ENCODE results near the gene CPD. TPM values are rescaled to one million over a fixed set of nuclear protein-coding genes. Genes with fewer than 3 reads are reported as not detected.

The CPD gene
- polyA plus RNA-seq, 1 of the 3 experiments (the other 2 are of a cell fraction), result 12.5 TPM

- TF ChIP-seq CTCF (IDR thresholded peaks at IDR 0.05), result peak; percentile 86
- TF ChIP-seq PBX3 (IDR thresholded peaks at IDR 0.05), result no peak
- TF ChIP-seq TEAD4 (IDR thresholded peaks at IDR 0.05; ENCODE audit: borderline replicate concordance, insufficient read depth), result no peak
- TF ChIP-seq MAX (IDR thresholded peaks at IDR 0.05; ENCODE audit: low read depth), result 0 out of 2 replicates have a peak, but pooled peaks have one; percentile 17
- no peak for TF ChIP-seq RCOR1 (IDR thresholded peaks at IDR 0.05; ENCODE audit: low read length)
- no peak for TF ChIP-seq ZBTB33 (IDR thresholded peaks at IDR 0.05; ENCODE audit: borderline replicate concordance, low read depth)
- TF ChIP-seq NRF1 (IDR thresholded peaks at IDR 0.05; ENCODE audit: low read depth, low read length), result no peak
- TF ChIP-seq USF1 (IDR thresholded peaks at IDR 0.05; ENCODE audit: borderline replicate concordance, low read depth), result peak; percentile 39; the same call in 1 of the 2 replicates
- TF ChIP-seq SMC3 (IDR thresholded peaks at IDR 0.05; ENCODE audit: low read depth, low read length), result no peak; the same call in 1 of the 2 replicates
- peak; percentile 75; the same call in 1 of the 2 replicates for TF ChIP-seq YY1 (IDR thresholded peaks at IDR 0.05; ENCODE audit: low read depth)
- TF ChIP-seq NFIC (IDR thresholded peaks at IDR 0.05; ENCODE audit: borderline replicate concordance), result no peak
- no peak for TF ChIP-seq GATA2 (CRISPR knock-in tag; IDR thresholded peaks at IDR 0.05)
Measured at GRCh38 chr17:30336369-30337171, 42.2 kb upstream of the CPD start (continued).

GRCh38 chr17:30337393-30337999 is 41.2 kb upstream of the CPD start:
- Histone ChIP-seq H3K36me3 (replicated peaks in 1 of 2; ENCODE audit: control insufficient read depth in 1 of 2, insufficient read depth in 2 of 2, low read length in 1 of 2) (no peaks in the 10 kb centered on the region), H3K4me3 (ENCODE audit: low read depth in 2 of 2, low read length in 1 of 2) (no peak overlapping the region), H3K79me2 (ENCODE audit: insufficient read depth) (no peaks in the 10 kb centered on the region), H4K20me1 (ENCODE audit: insufficient read depth) (no peaks in the 10 kb centered on the region), H3K4me1 (ENCODE audit: control insufficient read depth in 1 of 2, insufficient read depth in 2 of 2, low read depth in 1 of 2, low read length in 1 of 2) (peaks cover 7 to 13% of the 10 kb centered on the region in 2 experiments; a peak in 2 of 4 replicates), H3F3A (replicated peaks; ENCODE audit: insufficient read depth) (peaks cover 12% of the 10 kb centered on the region), H3K27ac (ENCODE audit: low read depth in 2 of 2, low read length in 1 of 2) (no peak overlapping the region), H3K9me3 (no peaks in the 10 kb centered on the region), H3K9me2 (no peaks in the 10 kb centered on the region), H3K4me2 (no peak overlapping the region), H3K27me3 (ENCODE audit: insufficient read depth) (no peaks in the 10 kb centered on the region), H2AFZ (ENCODE audit: low read depth) (no peak overlapping the region), H3K9ac (no peak overlapping the region)
- CTCF ChIA-PET, result interaction anchor here (0.6 to 6.0 kb wide), 11 partner anchors 9 to 232 kb away, joined by 3 to 54 read pairs (median 4); partner anchors contain the start of gene BLMH
- WGBS (ENCODE audit: low lambda C conversion rate), result 92% methylated on average over 1 of the region's 1 CpG
- TF ChIP-seq SMC3 (IDR thresholded peaks at IDR 0.05; ENCODE audit: low read depth, low read length), result no peak
- TF ChIP-seq JUND (IDR thresholded peaks at IDR 0.05), result no peak
- TF ChIP-seq TAF1 (IDR thresholded peaks at IDR 0.05; ENCODE audit: borderline replicate concordance, low read depth, low read length), result no peak
- TF ChIP-seq FOXJ3 (CRISPR knock-in tag; IDR thresholded peaks at IDR 0.05), result no peak
- POLR2A ChIA-PET, result interaction anchor here (0.8 kb wide), 1 partner anchor 15 kb away, joined by 3 read pairs; no protein-coding TSS in a partner anchor
- peak; percentile 9 for DNase-seq
